Activated CD8-positive, alpha-beta T cell treated with anti-CD3 and anti-CD28 coated beads for 36 hours (primary cell): ENCODE measurements around the gene MUC22. TPM values are rescaled to one million over a fixed set of nuclear protein-coding genes. Genes with fewer than 3 reads are reported as not detected.

Source experiments
- ATAC-seq: fragments of 200-7000 bp; cut with Tn5 transposase; one replicate; pipeline ENCODE4 v1.10.0; 2021; ENCODE audit warnings: mild to moderate bottlenecking, moderate library complexity
- CTCF ChIA-PET: fragments of 350-600 bp; sonication (Branson Sonifier 250); formaldehyde crosslinking; loops from one replicate; lab custom pipeline; 2021; ENCODE audit warnings: antibody characterized with exemption; lab: Charles Lee
- POLR2A ChIA-PET: fragments of 350-600 bp; sonication (Branson Sonifier 250); formaldehyde crosslinking; loops from one replicate; lab custom pipeline; 2021; ENCODE audit warnings: antibody characterized with exemption; lab: Charles Lee
- DNase-seq: peaks from one replicate; pipeline ENCODE4 v3.0.0-alpha.2; 2020
- H3K27ac Mint-ChIP-seq: one replicate; pipeline ENCODE4 v1.8.0; 2021; ENCODE audit warnings: mild to moderate bottlenecking, mixed read lengths
- H3K27me3 Mint-ChIP-seq: one replicate; pipeline ENCODE4 v1.8.0; 2021; ENCODE audit warnings: mixed read lengths
- H3K36me3 Mint-ChIP-seq: one replicate; pipeline ENCODE4 v1.8.0; 2021; ENCODE audit warnings: low read depth, mixed read lengths
- H3K4me1 Mint-ChIP-seq: one replicate; pipeline ENCODE4 v1.8.0; 2021; ENCODE audit warnings: low read depth, mixed read lengths
- H3K4me3 Mint-ChIP-seq: one replicate; pipeline ENCODE4 v1.8.0; 2021; ENCODE audit warnings: mild to moderate bottlenecking, moderate library complexity, mixed read lengths
- H3K9me3 Mint-ChIP-seq: one replicate; pipeline ENCODE4 v1.8.0; 2021; ENCODE audit warnings: mixed read lengths
- CTCF ChIP-seq: fragments of 200-600 bp; IDR thresholded peaks from one replicate; pipeline ENCODE4 v1.8.0; 2022; ENCODE audit warnings: antibody characterized with exemption, mild to moderate bottlenecking
- intact Hi-C: fragments of 100-400 bp; cut with micrococcal nuclease; formaldehyde crosslinking; loops from one replicate; pipeline ENCODE4 v1.10.0; 2022
- total RNA-seq, 2 experiments: library from RNA; stranded (reverse); gene quantifications; one replicate each; pipeline ENCODE4 v1.2.3, GENCODE V29; 2021

MUC22 gene
- total RNA-seq, 2 experiments from 2014 or later = not detected

GRCh38 chr6:31053873-31054272 is 43.6 kb downstream of the MUC22 start:
- H3K27ac Mint-ChIP-seq = no peak overlapping the region
- ChIA-PET POLR2A (no interaction called here), CTCF (interaction anchor here (1.2 kb wide), 1 partner anchor 12 kb away, joined by 4 read pairs; no protein-coding TSS in a partner anchor)
- no peaks in the 10 kb centered on the region for H3K9me3 Mint-ChIP-seq
- no peak for DNase-seq
- H3K36me3 Mint-ChIP-seq = no peaks in the 10 kb centered on the region
- peaks cover 19% of the 10 kb centered on the region for H3K27me3 Mint-ChIP-seq
- H3K4me1 Mint-ChIP-seq = peaks cover 5% of the 10 kb centered on the region
- intact Hi-C loops = no loop called here
- no peak overlapping the region for H3K4me3 Mint-ChIP-seq
- no peak for TF ChIP-seq CTCF
- no peak for ATAC-seq

DNA sequence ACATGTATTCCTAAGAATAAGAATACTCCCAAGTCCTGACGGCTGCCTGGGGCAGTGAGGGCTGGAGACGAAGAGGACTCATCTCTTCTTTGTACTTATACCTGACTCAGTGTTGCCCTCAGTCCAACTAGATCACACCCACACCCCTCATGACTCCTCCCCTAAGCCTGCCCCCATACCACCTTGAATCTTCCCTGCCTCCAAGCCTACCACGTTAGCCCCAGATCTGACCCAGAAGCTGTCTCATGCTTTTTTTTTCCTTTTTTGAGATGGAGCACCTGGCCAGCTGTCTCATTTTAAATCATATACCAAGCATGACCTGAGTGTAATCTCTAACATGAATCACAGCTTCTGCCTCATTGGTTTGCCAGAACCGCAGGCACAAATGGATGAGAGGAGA is 45.2 kb downstream of the MUC22 start:
- POLR2A ChIA-PET = no interaction called here
- DNase-seq = no peak
- ATAC-seq = no peak

GRCh38 chr6:31057426-31058003 is 47.2 kb downstream of the MUC22 start:
- no peak overlapping the region for H3K4me3 Mint-ChIP-seq
- DNase-seq (no peak), ATAC-seq (no peak)
- H3K27me3 Mint-ChIP-seq = peaks cover 11% of the 10 kb centered on the region
- H3K9me3 Mint-ChIP-seq = no peaks in the 10 kb centered on the region
- intact Hi-C loops = no loop called here
- TF ChIP-seq CTCF = no peak
- ChIA-PET POLR2A (no interaction called here), CTCF (no interaction called here)
- no peaks in the 10 kb centered on the region for H3K36me3 Mint-ChIP-seq
- H3K4me1 Mint-ChIP-seq = peaks cover 5% of the 10 kb centered on the region
- H3K27ac Mint-ChIP-seq = no peak overlapping the region

More for the DNA sequence above, 45.2 kb downstream of the MUC22 start:
- Mint-ChIP-seq H3K4me3 (no peak overlapping the region), H3K36me3 (no peaks in the 10 kb centered on the region), H3K27ac (no peak overlapping the region), H3K9me3 (no peaks in the 10 kb centered on the region), H3K27me3 (peaks cover 16% of the 10 kb centered on the region), H3K4me1 (peaks cover 5% of the 10 kb centered on the region)
- intact Hi-C loops = no loop called here
- no peak for TF ChIP-seq CTCF
- CTCF ChIA-PET = interaction anchor here (0.8 kb wide), 1 partner anchor 24 kb away, joined by 3 read pairs; no protein-coding TSS in a partner anchor

DNA sequence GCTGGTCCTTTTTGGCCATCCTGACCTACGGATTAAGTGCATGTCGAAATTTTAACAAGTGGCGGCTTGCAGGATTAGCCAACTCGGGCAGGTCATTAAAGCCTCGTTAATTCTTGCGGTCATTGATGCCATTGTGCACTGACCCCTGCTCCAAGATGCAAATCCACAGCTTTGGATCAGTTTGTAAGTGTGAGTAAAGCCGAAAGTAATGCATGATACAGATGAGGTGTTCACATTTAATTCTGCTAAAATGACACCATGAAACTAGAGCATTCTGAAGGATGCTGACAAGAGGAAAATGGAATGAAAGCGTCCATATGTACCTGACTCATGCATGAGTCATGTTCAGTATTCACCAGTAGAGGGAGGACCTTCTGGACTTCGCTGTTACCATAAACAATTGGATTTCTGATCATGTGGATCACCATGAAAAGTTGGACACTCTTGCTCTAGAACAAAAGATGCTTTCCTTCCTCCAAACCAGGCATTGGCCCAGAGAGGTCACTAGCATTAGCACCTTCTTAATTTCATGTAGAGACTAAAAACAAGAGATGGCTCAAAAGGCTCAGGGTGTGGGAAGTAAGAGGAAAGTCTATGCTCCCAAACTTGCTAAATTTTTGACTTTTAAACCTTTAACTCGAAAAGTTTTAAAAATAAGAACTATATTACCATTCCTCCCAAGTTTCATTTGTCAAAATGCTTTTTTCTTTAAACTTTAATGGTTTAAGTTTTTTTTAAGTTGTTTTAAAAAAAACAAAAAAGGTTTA is 48.0 kb downstream of the MUC22 start:
- peak; percentile 67 for ATAC-seq
- Mint-ChIP-seq H3K4me1 (peaks cover 5% of the 10 kb centered on the region), H3K4me3 (no peak overlapping the region), H3K36me3 (no peaks in the 10 kb centered on the region), H3K27me3 (peaks cover 8% of the 10 kb centered on the region), H3K9me3 (no peaks in the 10 kb centered on the region), H3K27ac (no peak overlapping the region)
- TF ChIP-seq CTCF = peak; percentile 30
- ChIA-PET POLR2A (no interaction called here), CTCF (no interaction called here)
- DNase-seq = no peak
- intact Hi-C loops = no loop called here

- no peak for TF ChIP-seq CTCF
- ATAC-seq (no peak), DNase-seq (no peak)
- H3K27me3 Mint-ChIP-seq = peaks cover 3% of the 10 kb centered on the region
- H3K4me1 Mint-ChIP-seq = peaks cover 5% of the 10 kb centered on the region
- CTCF ChIA-PET = interaction anchor here (0.8 to 4.8 kb wide), 7 partner anchors 9 to 27 kb away, joined by 3 to 21 read pairs (median 3); no protein-coding TSS in a partner anchor
- no peaks in the 10 kb centered on the region for H3K9me3 Mint-ChIP-seq
- H3K27ac Mint-ChIP-seq = no peak overlapping the region
- H3K36me3 Mint-ChIP-seq = no peaks in the 10 kb centered on the region
- H3K4me3 Mint-ChIP-seq = no peak overlapping the region
- POLR2A ChIA-PET = no interaction called here
- intact Hi-C loops = no loop called here
Measured at GRCh38 chr6:31060145-31060544, 49.9 kb downstream of the MUC22 start.
